GM12892 (cell line): ENCODE data around the gene ARMH4.

Experiments used
- POLR2A ChIP-seq: IDR thresholded peaks from 2 replicates; pipeline ENCODE4 v1.6.1; 2011; ENCODE audit warnings: low read depth, low read length, control low read depth
- POLR2AphosphoS5 ChIP-seq: IDR thresholded peaks from 2 replicates; pipeline ENCODE4 v1.6.1; 2011; ENCODE audit warnings: low read depth, low read length, control low read depth
- TAF1 ChIP-seq: IDR thresholded peaks from 2 replicates; pipeline ENCODE4 v1.6.1; 2011; ENCODE audit warnings: low read depth, mild to moderate bottlenecking, control low read depth, low read length, borderline replicate concordance

- TF ChIP-seq POLR2A: no peak
- no peak for TF ChIP-seq POLR2AphosphoS5
- TF ChIP-seq TAF1: no peak
These were observed 190.8 kb downstream of the ARMH4 start for GRCh38 chr14:57960946-57961785.
